Epithelial cell of esophagus (primary cell): ENCODE data around the gene UST.
"Not testable (repeated sequence)": the region's sequence is repeated elsewhere in the genome, so short reads cannot be mapped to it uniquely, and the experiment has no call there.

ENCODE experiments used
- DNase-seq: peaks from one replicate; pipeline ENCODE4 v3.0.0; 2010; ENCODE audit warnings: low read depth
- H3K4me3 ChIP-seq: 2 replicates; pipeline ENCODE4 v1.5.1; 2011; ENCODE audit warnings: mild to moderate bottlenecking, low read length, control low read depth
- CTCF ChIP-seq: IDR thresholded peaks from 2 replicates; pipeline ENCODE4 v1.5.1; 2011; ENCODE audit warnings: low read depth, mild to moderate bottlenecking, low read length, control low read depth, inconsistent platforms; ENCODE audit not compliant: insufficient read depth; ENCODE audit errors: missing control alignments

Gene UST

DNA sequence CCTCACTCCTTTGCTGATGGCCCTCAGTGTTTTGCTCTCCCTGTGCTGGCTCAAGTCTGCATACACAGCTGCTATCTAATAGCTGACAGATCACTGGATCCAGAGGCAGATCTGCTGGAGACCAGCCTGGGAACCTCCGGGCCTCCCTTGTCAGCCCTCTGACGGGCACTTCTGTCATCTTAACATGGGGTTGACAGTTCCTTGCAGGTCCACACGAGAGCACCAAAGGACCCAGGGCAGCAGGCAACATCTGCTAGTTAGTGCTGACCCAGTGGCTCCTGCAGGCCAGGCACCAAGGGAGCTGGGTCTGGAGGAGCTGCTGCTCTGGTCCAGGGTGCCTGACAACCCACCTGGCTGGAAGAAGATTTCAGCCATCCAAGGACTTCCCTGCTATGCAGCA lies 208.1 kb downstream of the UST start:
- no peak for TF ChIP-seq CTCF
- DNase-seq: no peak
- no peak overlapping the region for H3K4me3 ChIP-seq

GRCh38 chr6:148955441-148955840 lies 208.6 kb downstream of the UST start:
- TF ChIP-seq CTCF: no peak
- no peak overlapping the region for H3K4me3 ChIP-seq
- DNase-seq: peak; percentile 27

DNA sequence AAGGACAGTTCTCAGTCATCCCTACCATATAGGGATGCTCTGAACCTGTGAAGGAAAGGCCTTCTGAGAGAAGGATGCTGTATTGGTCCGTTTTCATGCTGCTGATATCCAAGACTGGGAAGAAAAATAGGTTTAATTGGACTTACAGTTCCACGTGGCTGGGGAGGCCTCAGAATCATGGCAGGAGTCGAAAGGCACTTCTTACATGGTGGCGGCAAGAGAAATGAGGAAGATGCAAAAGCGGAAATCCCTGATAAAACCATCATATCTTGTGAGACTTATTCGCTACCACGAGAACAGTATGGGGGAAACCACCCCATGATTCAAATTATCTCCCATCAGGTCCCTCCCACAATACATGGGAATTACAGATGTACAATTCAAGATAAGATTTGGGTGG lies 209.3 kb downstream of the UST start:
- DNase-seq, H3K4me3 ChIP-seq: not testable (repeated sequence)

- no peak for TF ChIP-seq CTCF
Measured at GRCh38 chr6:148957752-148958151, 210.9 kb downstream of the UST start.

GRCh38 chr6:148959008-148959407 lies 212.2 kb downstream of the UST start:
- DNase-seq: peak; percentile 20
- H3K4me3 ChIP-seq: no peak overlapping the region
- TF ChIP-seq CTCF: no peak

More at GRCh38 chr6:148957752-148958151, 210.9 kb downstream of the UST start:
- H3K4me3 ChIP-seq: no peak overlapping the region
- DNase-seq: no peak

- no peak for DNase-seq
- H3K4me3 ChIP-seq: no peak overlapping the region
- no peak for TF ChIP-seq CTCF
Measured at GRCh38 chr6:148959501-148959900, 212.7 kb downstream of the UST start.

GRCh38 chr6:148962854-148963515 lies 216.2 kb downstream of the UST start:
- TF ChIP-seq CTCF: no peak

More at GRCh38 chr6:148962854-148963515, 216.2 kb downstream of the UST start:
- DNase-seq: no peak
- no peak overlapping the region for H3K4me3 ChIP-seq
